Heart left ventricle (tissue), 16 donors: Measurements from ENCODE around the gene PLA2G6. TPM values are rescaled to one million over a fixed set of nuclear protein-coding genes. Genes with fewer than 3 reads are reported as not detected.
A peak's percentile ranks its signal among the peaks of the same experiment; 100 is the strongest.

Source experiments
- ATAC-seq, 4 donors: fragments of 200-7000 bp; cut with Tn5 transposase; one replicate each; pipeline ENCODE4 v1.9.1; 2020 to 2022; ENCODE audit warnings: moderate library complexity in 4 of 4, mild to moderate bottlenecking in 3 of 4, moderate number of reproducible peaks in 1 of 4
- DNase-seq, 5 donors: peaks; one replicate each; pipeline ENCODE4 v3.0.0-alpha.2; 2020
- H3K27ac ChIP-seq, 12 donors: fragments of 200-600 bp; sonication (generic) in 4 of 12; one replicate each; pipeline versions ENCODE4 v1.5.0 to v1.8.0; 2016 to 2022; ENCODE audit warnings: mild to moderate bottlenecking in 2 of 12
- H3K27me3 ChIP-seq, 9 donors: fragments of 200-600 bp; sonication (generic) in 2 of 9; one replicate each; pipeline versions ENCODE4 v1.5.1 to v1.8.0; 2016 to 2022; ENCODE audit warnings: mild to moderate bottlenecking in 3 of 9
- H3K36me3 ChIP-seq, 9 donors: fragments of 200-600 bp; sonication (generic) in 2 of 9; one replicate each; pipeline versions ENCODE4 v1.5.0 to v1.8.0; 2018 to 2022; ENCODE audit warnings: mild to moderate bottlenecking in 2 of 9
- H3K4me1 ChIP-seq, 12 donors: fragments of 200-600 bp; sonication (generic) in 4 of 12; one replicate each; pipeline versions ENCODE4 v1.5.0 to v1.8.0; 2016 to 2022; ENCODE audit warnings: mild to moderate bottlenecking in 3 of 12
- H3K4me3 ChIP-seq, 12 donors: fragments of 200-600 bp; sonication (generic) in 4 of 12; one replicate each; pipeline versions ENCODE4 v1.5.0 to v1.8.0; 2017 to 2022; ENCODE audit warnings: mild to moderate bottlenecking in 9 of 12, moderate library complexity in 4 of 12
- H3K9me3 ChIP-seq, 12 donors: fragments of 200-600 bp; sonication (generic) in 4 of 12; one replicate each; pipeline versions ENCODE4 v1.5.0 to v1.8.0; 2016 to 2022; ENCODE audit warnings: mild to moderate bottlenecking in 1 of 12
- POLR2A ChIP-seq, 2 donors: fragments of 450-650 bp; IDR thresholded peaks; one replicate each; pipeline ENCODE4 v1.6.1; 2017; ENCODE audit warnings: antibody characterized with exemption in 2 of 2, mild to moderate bottlenecking in 2 of 2, moderate library complexity in 2 of 2
- WGBS, 4 donors: extraction: QIAGEN DNeasy Blood & Tissue Kit in 2 of 4; methylation state at CpG; one replicate each; pipeline versions ENCODE4 v1.1.5 to v1.1.7; 2013 to 2018; 5-methylcytosine and 5-hydroxymethylcytosine counted together
- intact Hi-C, 10 donors: fragments of 100-400 bp; cut with DNase I; formaldehyde crosslinking; loops; one replicate each; pipeline versions ENCODE4 v1.11.1 to v1.14.2; 2022
- polyA plus RNA-seq, 2 donors: library from polyadenylated mRNA; stranded (reverse); fragments of 200-250 nt; gene quantifications; one replicate each; pipeline ENCODE4 v1.2.3, GENCODE V29; 2013
- total RNA-seq, 9 donors: library from RNA; depleted of rRNA in 2 of 9; stranded (reverse); fragments of >200 nt in 2 of 9; fragmentation: NEBNext Ultra II Directional in 3 of 9; extraction: Animal tissue kit (Norgen Biotek cat#: 25700) in 3 of 9; gene quantifications; one replicate each; pipeline versions ENCODE4 v1.1.0 to v1.2.4, GENCODE V29; 2016 to 2023
- TF ChIP-seq, protein P1 (sequence below), 12 donors: fragments of 200-600 bp; sonication (generic) in 4 of 12; IDR thresholded peaks; one replicate each; pipeline versions ENCODE4 v1.5.0 to v1.8.0; 2018 to 2022; ENCODE audit warnings: antibody characterized with exemption in 12 of 12, mild to moderate bottlenecking in 5 of 12
- donor health status: ischemic (EF 13 %, LVEDD 7.1; RV severe dilation, severe dysfunction).
- donor health status: healthy with polysubstance abuse.
- donor health status: DM: no; HTN: yes; CAD: no.
- donor health status: DM: no; HTN: no; CAD: no.
- donor health status: ischemic (EF 25% LVEDD 6.9; RV normal size, moderate dysfunction).
- donor health status: ischemic (EF 25% LVEDD 5.7; RV mildly dilated, moderate dysfunction).
- donor health status: healthy.
- donor health status: DM: yes; HTN: yes; CAD: no.
- donor health status: ischemic (EF 35%, LVEDD 5.7; RV mildly dilated, moderate dysfunction).
- donor health status: nonischemic (EF 11% LVEDD 7.7; RV severe dilation, severe dysfunction).
- donor health status: DM: yes; HTN: yes; CAD: no.
- donor health status: PGD.
- donor health status: ischemic (EF 29% LVEDD 5.4; RV normal size, mild dysfunction).
- donor health status: nonischemic (EF 23%, LVEDD 6.1; RV moderate dilation, normal function).

Gene PLA2G6
- total and polyA plus RNA-seq, 11 donors = 4.9 to 17.9 (median 11.0) TPM

DNA sequence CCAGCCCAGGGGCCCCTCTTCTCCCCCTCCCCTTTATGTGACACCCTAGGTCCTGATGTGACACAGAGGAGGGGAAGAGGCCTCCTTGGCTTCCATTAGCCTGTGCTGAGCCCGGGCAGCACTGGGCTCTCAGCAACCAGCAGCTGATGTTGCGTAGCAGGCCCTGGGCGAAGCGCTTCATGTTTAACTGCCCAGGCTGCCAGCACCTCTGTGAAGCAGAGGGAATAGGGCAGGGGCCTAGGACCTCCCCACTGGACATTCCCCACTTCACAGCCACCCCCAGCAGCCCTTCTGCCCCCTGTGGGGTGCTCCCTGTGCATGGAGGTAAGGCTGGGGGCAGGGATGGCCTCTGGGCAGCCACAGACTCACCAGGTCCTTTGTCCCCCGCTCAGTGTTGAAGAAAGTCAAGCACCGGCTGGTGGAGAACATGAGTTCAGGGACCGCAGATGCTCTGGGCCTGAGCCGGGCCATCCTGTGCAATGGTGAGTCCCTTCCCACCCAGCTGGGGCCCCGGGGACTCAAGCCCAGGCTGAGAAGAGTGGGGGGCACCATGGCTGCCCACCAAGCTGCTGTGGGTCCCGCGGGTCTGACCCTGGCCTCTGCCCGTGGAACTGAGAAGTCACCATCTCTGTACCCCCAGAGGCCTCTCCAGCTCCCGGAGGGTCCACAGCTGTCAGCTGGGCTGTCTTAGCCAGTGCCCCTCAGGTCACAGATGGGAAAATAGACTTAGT, 112.8 kb downstream of the PLA2G6 start:
- H3K27me3 ChIP-seq = no peaks in the 10 kb centered on the region
- 60 to 69% (median 68%) methylated on average over 8 to 13 of the region's 13 CpGs for WGBS, 4 donors
- DNase-seq = peak in 2 of 5 donors; percentile 24
- TF ChIP-seq, protein P1, sequence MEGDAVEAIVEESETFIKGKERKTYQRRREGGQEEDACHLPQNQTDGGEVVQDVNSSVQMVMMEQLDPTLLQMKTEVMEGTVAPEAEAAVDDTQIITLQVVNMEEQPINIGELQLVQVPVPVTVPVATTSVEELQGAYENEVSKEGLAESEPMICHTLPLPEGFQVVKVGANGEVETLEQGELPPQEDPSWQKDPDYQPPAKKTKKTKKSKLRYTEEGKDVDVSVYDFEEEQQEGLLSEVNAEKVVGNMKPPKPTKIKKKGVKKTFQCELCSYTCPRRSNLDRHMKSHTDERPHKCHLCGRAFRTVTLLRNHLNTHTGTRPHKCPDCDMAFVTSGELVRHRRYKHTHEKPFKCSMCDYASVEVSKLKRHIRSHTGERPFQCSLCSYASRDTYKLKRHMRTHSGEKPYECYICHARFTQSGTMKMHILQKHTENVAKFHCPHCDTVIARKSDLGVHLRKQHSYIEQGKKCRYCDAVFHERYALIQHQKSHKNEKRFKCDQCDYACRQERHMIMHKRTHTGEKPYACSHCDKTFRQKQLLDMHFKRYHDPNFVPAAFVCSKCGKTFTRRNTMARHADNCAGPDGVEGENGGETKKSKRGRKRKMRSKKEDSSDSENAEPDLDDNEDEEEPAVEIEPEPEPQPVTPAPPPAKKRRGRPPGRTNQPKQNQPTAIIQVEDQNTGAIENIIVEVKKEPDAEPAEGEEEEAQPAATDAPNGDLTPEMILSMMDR (IDR thresholded peaks at IDR 0.05) = no peak
- no peak for TF ChIP-seq POLR2A (IDR thresholded peaks at IDR 0.05)
- peaks cover 0 to 71% (median 43%) of the 10 kb centered on the region in 9 donors for H3K36me3 ChIP-seq
- H3K4me3 ChIP-seq = peak overlapping the region in 8 of 12 donors; percentile 7 to 37 (median 26)
- ATAC-seq = peak in 3 of 4 donors; percentile 1 to 8 (median 7)
- intact Hi-C loops = loop anchor here in 3 of 10 donors (5.0 to 10.0 kb wide), 4 partner anchors 166 to 606 kb away; partner anchors contain the start of gene DMC1 (in 1 of the 3)
- peak overlapping the region; percentile 61 to 91 (median 85) for H3K27ac ChIP-seq
- no peaks in the 10 kb centered on the region for H3K9me3 ChIP-seq
- peaks cover 0 to 44% (median 29%) of the 10 kb centered on the region in 12 donors for H3K4me1 ChIP-seq

DNA sequence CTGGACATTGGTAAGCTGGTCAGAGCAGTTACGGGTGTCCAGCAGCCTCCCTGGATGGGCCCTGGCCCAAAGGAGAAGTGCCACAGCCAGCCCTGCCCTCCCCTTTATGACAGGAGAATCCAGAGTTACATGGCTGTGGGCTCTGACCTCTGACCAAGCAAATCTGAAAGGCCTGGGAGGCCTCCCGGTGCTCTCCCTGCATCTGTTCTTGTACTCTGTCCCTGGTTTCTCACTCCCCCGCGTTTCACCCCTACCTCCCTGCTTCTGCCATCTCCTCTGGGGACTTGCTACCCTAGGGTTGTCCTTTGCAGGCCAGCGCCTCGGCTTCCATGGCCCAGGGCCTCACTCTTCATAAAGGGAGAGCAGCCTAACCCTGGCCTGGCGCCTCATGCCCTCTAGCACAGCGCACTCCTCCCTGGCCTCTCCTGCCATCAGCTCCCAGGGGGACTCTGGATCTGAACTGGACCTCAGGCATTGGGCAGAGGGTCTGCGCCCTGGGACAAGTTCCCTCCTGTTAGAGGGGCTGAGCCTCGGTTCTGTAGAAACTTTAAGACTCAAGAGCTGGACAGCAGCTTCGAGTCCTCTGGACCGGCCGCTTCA, 113.8 kb downstream of the PLA2G6 start:
- 78 to 82% (median 80%) methylated on average over 13 of the region's 13 CpGs for WGBS, 4 donors
- ATAC-seq (no peak), DNase-seq (peak in 1 of 5 donors; percentile 58)
- H3K36me3 ChIP-seq = peaks cover 0 to 68% (median 33%) of the 10 kb centered on the region in 9 donors
- no peaks in the 10 kb centered on the region for H3K9me3 ChIP-seq
- peak overlapping the region in 1 of 12 donors; percentile 36 for H3K4me3 ChIP-seq
- peak overlapping the region in 10 of 12 donors; percentile 75 to 91 (median 86) for H3K27ac ChIP-seq
- intact Hi-C loops = loop anchor here in 3 of 10 donors (5.0 to 10.0 kb wide), 4 partner anchors 167 to 607 kb away; partner anchors contain the start of gene DMC1 (in 1 of the 3)
- H3K27me3 ChIP-seq = no peaks in the 10 kb centered on the region
- no peak for TF ChIP-seq POLR2A (IDR thresholded peaks at IDR 0.05)
- TF ChIP-seq, protein P1 (IDR thresholded peaks at IDR 0.05) = no peak
- H3K4me1 ChIP-seq = peaks cover 0 to 47% (median 29%) of the 10 kb centered on the region in 12 donors

DNA sequence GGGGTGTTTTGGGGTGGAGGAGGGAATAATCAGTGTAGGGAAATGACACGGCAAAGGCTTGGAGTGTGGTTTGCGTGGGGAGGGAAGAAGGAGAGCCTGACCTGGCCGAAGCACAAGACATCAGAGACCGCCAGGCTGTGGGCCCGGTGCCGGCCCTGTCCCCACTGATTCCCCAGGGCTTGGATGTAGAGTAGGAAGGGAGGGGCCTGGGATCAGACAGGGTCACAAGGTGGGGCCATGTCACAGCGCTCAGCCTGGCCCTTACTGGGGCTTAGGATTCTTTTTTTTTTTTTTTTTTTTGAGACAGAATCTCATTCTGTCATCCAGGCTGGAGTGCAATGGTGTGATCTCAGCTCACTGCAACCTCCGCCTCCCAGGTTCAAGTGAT, 114.6 kb downstream of the PLA2G6 start:
- H3K9me3 ChIP-seq = no peaks in the 10 kb centered on the region
- 37 to 54% (median 46%) methylated on average over 8 of the region's 8 CpGs for WGBS, 4 donors
- no peak for TF ChIP-seq POLR2A (IDR thresholded peaks at IDR 0.05)
- TF ChIP-seq, protein P1 (IDR thresholded peaks at IDR 0.05) = no peak
- ATAC-seq (no peak), DNase-seq (peak in 2 of 5 donors; percentile 27 to 37)
- H3K27ac ChIP-seq = peak overlapping the region in 1 of 12 donors; percentile 34
- no peak overlapping the region for H3K4me3 ChIP-seq
- intact Hi-C loops = loop anchor here in 3 of 10 donors (5.0 to 10.0 kb wide), 4 partner anchors 168 to 608 kb away; partner anchors contain the start of gene DMC1 (in 1 of the 3)
- peaks cover 0 to 47% (median 29%) of the 10 kb centered on the region in 12 donors for H3K4me1 ChIP-seq
- H3K27me3 ChIP-seq = no peaks in the 10 kb centered on the region
- H3K36me3 ChIP-seq = peaks cover 0 to 61% (median 28%) of the 10 kb centered on the region in 9 donors
